ENCODE results near the gene RBM25.
"Not testable (repeated sequence)": the region's sequence is repeated elsewhere in the genome, so short reads cannot be mapped to it uniquely, and the experiment has no call there.

RBM25 gene

DNA sequence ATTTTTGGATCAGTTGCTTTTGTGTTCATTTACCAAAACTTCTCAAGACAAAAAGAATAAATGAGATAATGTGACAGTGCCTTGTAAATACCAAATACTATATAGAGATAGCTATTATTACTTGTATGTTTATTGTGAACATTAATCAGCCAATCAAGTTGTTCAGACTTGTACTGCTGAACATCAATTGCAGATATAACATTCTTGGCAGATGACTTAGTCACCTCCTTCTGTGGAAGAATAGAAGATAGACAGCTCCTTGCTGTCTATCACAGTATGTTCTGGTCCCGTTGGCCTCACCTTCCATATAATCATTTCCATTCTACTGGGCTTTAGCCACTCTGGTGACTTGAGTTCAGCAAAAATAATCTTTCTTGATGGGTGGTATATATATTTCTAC, 108.1 kb downstream of the RBM25 start:
- H3K4me3 ChIP-seq (ENCODE audit: low read depth, low read length) = no peak overlapping the region
- in situ Hi-C loops (cut with HindIII; ENCODE audit: low sequenced_read_pairs) = no loop called here
- DNase-seq (ENCODE audit: low read depth, low spot score) = no peak
- TF ChIP-seq, protein P1, sequence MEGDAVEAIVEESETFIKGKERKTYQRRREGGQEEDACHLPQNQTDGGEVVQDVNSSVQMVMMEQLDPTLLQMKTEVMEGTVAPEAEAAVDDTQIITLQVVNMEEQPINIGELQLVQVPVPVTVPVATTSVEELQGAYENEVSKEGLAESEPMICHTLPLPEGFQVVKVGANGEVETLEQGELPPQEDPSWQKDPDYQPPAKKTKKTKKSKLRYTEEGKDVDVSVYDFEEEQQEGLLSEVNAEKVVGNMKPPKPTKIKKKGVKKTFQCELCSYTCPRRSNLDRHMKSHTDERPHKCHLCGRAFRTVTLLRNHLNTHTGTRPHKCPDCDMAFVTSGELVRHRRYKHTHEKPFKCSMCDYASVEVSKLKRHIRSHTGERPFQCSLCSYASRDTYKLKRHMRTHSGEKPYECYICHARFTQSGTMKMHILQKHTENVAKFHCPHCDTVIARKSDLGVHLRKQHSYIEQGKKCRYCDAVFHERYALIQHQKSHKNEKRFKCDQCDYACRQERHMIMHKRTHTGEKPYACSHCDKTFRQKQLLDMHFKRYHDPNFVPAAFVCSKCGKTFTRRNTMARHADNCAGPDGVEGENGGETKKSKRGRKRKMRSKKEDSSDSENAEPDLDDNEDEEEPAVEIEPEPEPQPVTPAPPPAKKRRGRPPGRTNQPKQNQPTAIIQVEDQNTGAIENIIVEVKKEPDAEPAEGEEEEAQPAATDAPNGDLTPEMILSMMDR (IDR thresholded peaks at IDR 0.05; ENCODE audit: low read depth, low read length) = no peak

DNA sequence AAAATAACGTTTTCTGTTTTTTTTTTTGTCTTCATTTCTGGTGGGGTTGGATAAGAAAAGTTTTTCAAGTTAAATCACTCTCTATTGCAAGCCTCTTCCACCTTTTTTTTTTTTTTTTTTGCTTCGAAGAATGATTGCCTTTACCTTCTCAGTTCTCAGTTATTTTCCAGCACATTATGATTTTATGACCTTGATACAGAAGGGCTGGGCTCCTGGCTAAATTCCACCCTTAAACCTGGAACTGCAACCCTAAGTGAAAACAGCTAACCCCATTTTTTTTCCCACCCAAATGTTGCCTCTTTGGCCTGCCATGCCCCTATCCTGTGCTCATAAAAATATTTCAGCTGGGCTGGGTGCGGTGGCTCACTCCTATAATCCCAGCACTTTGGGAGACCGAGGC, 109.4 kb downstream of the RBM25 start:
- TF ChIP-seq, protein P1 (IDR thresholded peaks at IDR 0.05; ENCODE audit: low read depth, low read length) = no peak
- in situ Hi-C loops (cut with HindIII; ENCODE audit: low sequenced_read_pairs) = no loop called here
- DNase-seq (ENCODE audit: low read depth, low spot score) = no peak
- H3K4me3 ChIP-seq (ENCODE audit: low read depth, low read length) = no peak overlapping the region

DNA sequence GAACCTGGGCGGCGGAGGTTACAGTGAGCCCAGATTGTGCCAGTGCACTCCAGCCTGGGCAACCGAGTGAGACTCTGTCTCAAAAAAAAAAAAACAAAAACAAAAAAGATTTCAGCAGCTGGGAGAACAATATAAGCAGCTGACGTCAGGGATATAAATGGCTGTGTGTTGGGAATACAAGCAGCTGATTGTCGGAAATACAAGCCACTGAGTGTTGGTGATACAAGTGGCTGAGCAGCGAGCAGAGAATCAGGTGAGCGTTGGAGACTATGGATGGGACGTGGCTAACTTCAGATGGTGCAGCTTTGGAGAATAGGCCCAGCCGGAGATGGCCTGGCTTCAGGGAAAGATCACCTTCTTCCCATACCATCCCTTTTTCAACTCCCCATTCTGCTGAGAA, 109.9 kb downstream of the RBM25 start:
- in situ Hi-C loops (cut with HindIII; ENCODE audit: low sequenced_read_pairs) = no loop called here

DNA sequence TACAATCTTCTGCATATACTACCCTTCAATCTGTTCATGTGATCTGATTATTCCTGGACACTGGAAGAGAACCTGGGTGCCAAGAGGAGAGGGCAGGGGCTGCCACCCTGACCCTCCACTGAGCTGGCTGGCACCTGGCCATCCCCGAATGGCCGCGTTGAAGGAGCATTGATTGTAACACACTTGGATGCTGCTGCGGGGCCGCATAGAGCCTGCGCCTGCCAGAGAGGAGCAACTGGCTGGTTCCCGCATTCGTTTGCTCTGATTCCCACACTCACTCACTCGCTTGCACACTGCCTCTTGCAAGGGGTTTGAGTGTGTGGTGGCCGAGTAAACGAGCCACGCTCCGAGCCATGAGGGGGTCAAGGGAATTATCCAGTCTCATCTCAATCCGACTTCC, 110.4 kb downstream of the RBM25 start:
- no peak for DNase-seq (ENCODE audit: low read depth, low spot score)
- TF ChIP-seq, protein P1 (IDR thresholded peaks at IDR 0.05; ENCODE audit: low read depth, low read length) = no peak
- H3K4me3 ChIP-seq (ENCODE audit: low read depth, low read length) = no peak overlapping the region
- in situ Hi-C loops (cut with HindIII; ENCODE audit: low sequenced_read_pairs) = no loop called here

More for the DNA sequence above, 109.9 kb downstream of the RBM25 start:
- TF ChIP-seq, protein P1 (IDR thresholded peaks at IDR 0.05; ENCODE audit: low read depth, low read length) = no peak
- no peak for DNase-seq (ENCODE audit: low read depth, low spot score)
- H3K4me3 ChIP-seq (ENCODE audit: low read depth, low read length) = no peak overlapping the region

DNA sequence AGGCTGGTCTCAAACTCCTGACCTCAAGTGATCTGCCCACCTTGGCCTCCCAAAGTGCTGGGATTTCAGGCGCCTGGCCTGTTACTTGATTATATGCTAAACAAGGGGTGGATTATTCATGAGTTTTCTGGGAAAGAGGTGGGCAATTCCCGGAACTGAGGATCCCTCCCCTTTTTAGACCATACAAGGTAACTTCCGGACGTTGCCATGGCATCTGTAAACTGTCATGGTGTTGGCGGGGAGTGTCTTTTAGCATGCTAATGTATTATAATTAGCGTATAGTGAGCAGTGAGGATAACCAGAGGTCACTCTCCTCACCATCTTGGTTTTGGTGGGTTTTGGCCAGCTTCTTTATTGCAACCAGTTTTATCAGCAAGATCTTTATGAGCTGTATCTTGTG, 111.5 kb downstream of the RBM25 start:
- H3K4me3 ChIP-seq (ENCODE audit: low read depth, low read length); in situ Hi-C loops (cut with HindIII; ENCODE audit: low sequenced_read_pairs); DNase-seq (ENCODE audit: low read depth, low spot score): not testable (repeated sequence)

DNA sequence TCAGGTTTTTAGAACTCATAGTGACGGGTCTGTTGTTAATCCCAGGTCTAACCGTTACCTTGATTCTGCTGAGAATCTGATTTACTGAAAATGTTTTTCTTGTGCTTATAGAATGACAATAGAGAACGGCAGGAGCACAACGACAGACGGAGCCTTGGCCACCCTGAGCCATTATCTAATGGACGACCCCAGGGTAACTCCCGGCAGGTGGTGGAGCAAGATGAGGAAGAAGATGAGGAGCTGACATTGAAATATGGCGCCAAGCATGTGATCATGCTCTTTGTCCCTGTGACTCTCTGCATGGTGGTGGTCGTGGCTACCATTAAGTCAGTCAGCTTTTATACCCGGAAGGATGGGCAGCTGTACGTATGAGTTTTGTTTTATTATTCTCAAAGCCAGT, 112.4 kb downstream of the RBM25 start:
- no peak overlapping the region for H3K4me3 ChIP-seq (ENCODE audit: low read depth, low read length)
- DNase-seq (ENCODE audit: low read depth, low spot score) = no peak
- TF ChIP-seq, protein P1 (IDR thresholded peaks at IDR 0.05; ENCODE audit: low read depth, low read length) = no peak
- in situ Hi-C loops (cut with HindIII; ENCODE audit: low sequenced_read_pairs) = no loop called here

DNA sequence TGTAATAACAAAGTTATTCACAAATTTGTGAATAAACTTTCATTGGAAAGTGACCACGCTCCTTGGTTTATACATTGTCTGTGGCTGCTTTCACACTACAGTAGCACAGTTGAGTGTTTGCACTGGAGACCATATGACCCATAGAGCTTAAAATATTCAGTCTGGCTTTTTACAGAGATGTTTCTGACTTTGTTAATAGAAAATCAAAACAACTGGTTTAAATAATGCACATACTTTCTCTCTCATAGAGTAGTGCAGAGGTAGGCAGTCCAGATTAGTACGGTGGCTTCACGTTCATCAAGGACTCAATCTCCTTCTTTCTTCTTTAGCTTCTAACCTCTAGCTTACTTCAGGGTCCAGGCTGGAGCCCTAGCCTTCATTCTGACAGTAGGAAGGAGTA, 114.2 kb downstream of the RBM25 start:
- in situ Hi-C loops (cut with HindIII; ENCODE audit: low sequenced_read_pairs) = no loop called here
- no peak for DNase-seq (ENCODE audit: low read depth, low spot score)
- TF ChIP-seq, protein P1 (IDR thresholded peaks at IDR 0.05; ENCODE audit: low read depth, low read length) = no peak
- no peak overlapping the region for H3K4me3 ChIP-seq (ENCODE audit: low read depth, low read length)
